Spleen (tissue), 7 donors: Measurements from ENCODE around the gene MICAL3.

Source experiments
- CTCF ChIP-seq, 11 experiments: fragments of 200-600 bp in 7 of 11; fragments of 450-650 bp in 4 of 11; sonication (generic) in 4 of 11; IDR thresholded peaks in 8 of 11; conservative IDR thresholded peaks in 3 of 11; 1 replicate in 7 of 11; 2 replicates in 4 of 11; pipeline versions ENCODE4 v1.4.0 to v1.8.0; 2016 to 2021; ENCODE audit warnings: antibody characterized with exemption in 11 of 11, inconsistent platforms in 4 of 11, mild to moderate bottlenecking in 1 of 11
- POLR2AphosphoS5 ChIP-seq, 3 donors: sonication (generic); formaldehyde crosslinking; IDR thresholded peaks; one replicate each; pipeline ENCODE4 v1.5.1; 2017; ENCODE audit warnings: antibody characterized with exemption in 3 of 3
- donor health status: DM: no; HTN: no; CAD: no; lungs with moderate emphysema.
- donor health status: DM: no; HTN: no; CAD: no.
- donor health status: DM: no; HTN: no; CAD: no.

- TF ChIP-seq CTCF (IDR thresholded peaks at IDR 0.05 in 8 of 11, conservative IDR thresholded peaks at IDR 0.05 in 3 of 11) (no peak), POLR2AphosphoS5 (IDR thresholded peaks at IDR 0.05) (peak in 1 of 3 donors; percentile 15)
Observed at GRCh38 chr22:17748555-17749353, 275.6 kb downstream of the MICAL3 start.
